ENCODE data around the gene CIAO1.

- TF ChIP-seq POLR2A (IDR thresholded peaks at IDR 0.05) = no peak
- no peak for TF ChIP-seq CTCF (IDR thresholded peaks at IDR 0.05 in 8 of 11, conservative IDR thresholded peaks at IDR 0.05 in 3 of 11)
Observed at GRCh38 chr2:96248624-96249023, 17.4 kb upstream of the CIAO1 start.
